ENCODE measurements around the gene IL16.
"Not testable (repeated sequence)": the region's sequence is repeated elsewhere in the genome, so short reads cannot be mapped to it uniquely, and the experiment has no call there.

IL16 gene

DNA sequence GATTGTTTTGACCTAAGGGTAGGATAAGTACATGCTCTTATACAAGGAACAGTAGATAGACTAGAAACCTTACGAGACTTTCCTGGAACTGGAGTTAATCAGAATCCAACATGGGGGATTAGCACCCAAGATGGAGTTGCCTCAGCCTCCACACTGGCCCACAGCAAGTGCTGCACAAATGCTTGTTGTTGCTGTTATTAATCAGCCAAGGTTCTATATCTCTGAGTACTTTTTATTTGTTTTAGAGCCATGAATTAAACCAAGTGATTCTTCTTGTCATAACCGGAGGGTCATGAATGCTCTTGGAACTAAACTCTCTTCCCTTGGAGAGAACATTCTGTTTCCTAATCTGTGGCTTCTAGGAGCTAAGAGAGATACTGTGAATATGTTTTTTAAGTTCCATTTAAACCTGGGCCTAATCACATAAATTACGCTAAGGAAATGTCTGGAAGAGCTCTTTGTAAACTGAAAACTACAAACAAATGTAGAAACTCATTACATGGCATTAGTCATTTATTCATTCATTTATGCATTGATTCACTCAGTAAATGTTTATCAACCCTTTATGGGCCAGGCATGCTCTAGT is 5.7 kb upstream of the IL16 start:
- H3K9me3 ChIP-seq (ENCODE audit: insufficient read depth, low read depth, low read length): no peaks in the 10 kb centered on the region
- H3K27ac ChIP-seq (ENCODE audit: low read depth, low read length): no peak overlapping the region
- H3K36me3 ChIP-seq (ENCODE audit: insufficient read depth, low read length): no peaks in the 10 kb centered on the region
- H3K9ac ChIP-seq (ENCODE audit: low read depth, low read length): no peak overlapping the region
- 100% methylated on average over 3 of the region's 3 CpGs for WGBS
- H3K27me3 ChIP-seq (ENCODE audit: insufficient read depth, low read length): no peaks in the 10 kb centered on the region
- H3K4me1 ChIP-seq (ENCODE audit: insufficient read depth, low read length): no peaks in the 10 kb centered on the region
- no peak overlapping the region for H3K4me3 ChIP-seq (ENCODE audit: low read length)

DNA sequence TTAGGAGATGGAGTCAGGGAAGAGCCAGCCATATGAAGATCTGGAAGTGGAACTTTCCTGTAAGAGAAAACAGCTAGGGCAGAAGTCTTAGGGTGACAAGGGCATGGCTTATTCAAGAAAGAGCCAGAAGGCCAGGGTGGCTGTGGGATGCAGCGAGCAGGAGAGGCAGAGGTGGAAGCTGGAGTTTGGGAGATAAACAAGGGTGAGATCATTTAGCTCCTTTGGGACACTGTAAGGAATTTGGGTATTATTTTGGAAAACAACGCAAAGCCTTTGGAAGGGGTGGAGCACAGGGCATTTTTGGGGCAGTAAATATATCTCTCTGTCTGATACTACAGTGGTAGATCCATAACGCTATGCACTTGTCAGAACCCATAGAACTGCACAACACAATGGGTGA is 5.0 kb upstream of the IL16 start:
- Histone ChIP-seq H3K4me3 (ENCODE audit: low read length) (no peak overlapping the region), H3K36me3 (ENCODE audit: insufficient read depth, low read length) (no peaks in the 10 kb centered on the region), H3K9ac (ENCODE audit: low read depth, low read length) (no peak overlapping the region), H3K27ac (ENCODE audit: low read depth, low read length) (no peak overlapping the region), H3K4me1 (ENCODE audit: insufficient read depth, low read length) (no peaks in the 10 kb centered on the region), H3K9me3 (ENCODE audit: insufficient read depth, low read depth, low read length) (no peaks in the 10 kb centered on the region), H3K27me3 (ENCODE audit: insufficient read depth, low read length) (no peaks in the 10 kb centered on the region)
- 96% methylated on average over 3 of the region's 3 CpGs for WGBS

DNA sequence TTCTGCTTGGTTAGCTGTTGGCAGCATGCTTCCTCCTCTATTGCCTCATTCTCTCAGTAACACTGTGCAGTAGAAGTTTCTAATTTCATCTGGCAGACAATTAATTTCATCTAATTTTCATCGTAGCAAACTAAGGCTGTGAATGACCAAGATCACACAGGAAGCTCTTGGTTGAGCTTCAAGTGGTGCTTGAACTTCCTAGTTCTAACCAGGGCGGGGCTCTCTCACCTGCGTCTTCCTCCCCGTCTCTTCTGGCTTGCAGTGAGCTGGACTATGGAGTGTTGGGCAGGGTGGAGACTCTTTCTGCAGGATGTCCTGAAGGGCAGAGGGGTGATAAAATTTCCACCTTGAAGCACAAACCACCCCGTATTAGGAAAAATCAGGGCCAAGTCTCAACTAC is 2.0 kb upstream of the IL16 start:
- no peak overlapping the region for H3K27ac ChIP-seq (ENCODE audit: low read depth, low read length)
- no peaks in the 10 kb centered on the region for H3K36me3 ChIP-seq (ENCODE audit: insufficient read depth, low read length)
- H3K4me3 ChIP-seq (ENCODE audit: low read length): no peak overlapping the region
- H3K27me3 ChIP-seq (ENCODE audit: insufficient read depth, low read length): no peaks in the 10 kb centered on the region
- no peaks in the 10 kb centered on the region for H3K9me3 ChIP-seq (ENCODE audit: insufficient read depth, low read depth, low read length)
- no peak overlapping the region for H3K9ac ChIP-seq (ENCODE audit: low read depth, low read length)
- WGBS: 97% methylated on average over 5 of the region's 5 CpGs
- no peaks in the 10 kb centered on the region for H3K4me1 ChIP-seq (ENCODE audit: insufficient read depth, low read length)

- H3K27me3 ChIP-seq (ENCODE audit: insufficient read depth, low read length): no peaks in the 10 kb centered on the region
- no peak overlapping the region for H3K27ac ChIP-seq (ENCODE audit: low read depth, low read length)
- 76% methylated on average over 8 of the region's 8 CpGs for WGBS
- no peak overlapping the region for H3K4me3 ChIP-seq (ENCODE audit: low read length)
- no peaks in the 10 kb centered on the region for H3K9me3 ChIP-seq (ENCODE audit: insufficient read depth, low read depth, low read length)
- no peaks in the 10 kb centered on the region for H3K36me3 ChIP-seq (ENCODE audit: insufficient read depth, low read length)
- H3K9ac ChIP-seq (ENCODE audit: low read depth, low read length): no peak overlapping the region
- H3K4me1 ChIP-seq (ENCODE audit: insufficient read depth, low read length): no peaks in the 10 kb centered on the region
These were observed 1.3 kb upstream of the IL16 start for GRCh38 chr15:81195339-81195864.

- Histone ChIP-seq H3K36me3 (ENCODE audit: insufficient read depth, low read length) (no peaks in the 10 kb centered on the region), H3K27ac (ENCODE audit: low read depth, low read length) (no peak overlapping the region), H3K9me3 (ENCODE audit: insufficient read depth, low read depth, low read length) (no peaks in the 10 kb centered on the region), H3K4me3 (ENCODE audit: low read length) (no peak overlapping the region), H3K9ac (ENCODE audit: low read depth, low read length) (no peak overlapping the region), H3K27me3 (ENCODE audit: insufficient read depth, low read length) (no peaks in the 10 kb centered on the region), H3K4me1 (ENCODE audit: insufficient read depth, low read length) (no peaks in the 10 kb centered on the region)
- WGBS: 88% methylated on average over 7 of the region's 7 CpGs
These were observed 564 bp downstream of the IL16 start for GRCh38 chr15:81197255-81197630.

GRCh38 chr15:81197688-81198281 is 1.1 kb downstream of the IL16 start:
- no peaks in the 10 kb centered on the region for H3K4me1 ChIP-seq (ENCODE audit: insufficient read depth, low read length)
- WGBS: 84% methylated on average over 7 of the region's 7 CpGs
- no peaks in the 10 kb centered on the region for H3K36me3 ChIP-seq (ENCODE audit: insufficient read depth, low read length)
- H3K9ac ChIP-seq (ENCODE audit: low read depth, low read length): no peak overlapping the region
- H3K9me3 ChIP-seq (ENCODE audit: insufficient read depth, low read depth, low read length): no peaks in the 10 kb centered on the region
- H3K27me3 ChIP-seq (ENCODE audit: insufficient read depth, low read length): no peaks in the 10 kb centered on the region
- H3K27ac ChIP-seq (ENCODE audit: low read depth, low read length): no peak overlapping the region
- H3K4me3 ChIP-seq (ENCODE audit: low read length): no peak overlapping the region

DNA sequence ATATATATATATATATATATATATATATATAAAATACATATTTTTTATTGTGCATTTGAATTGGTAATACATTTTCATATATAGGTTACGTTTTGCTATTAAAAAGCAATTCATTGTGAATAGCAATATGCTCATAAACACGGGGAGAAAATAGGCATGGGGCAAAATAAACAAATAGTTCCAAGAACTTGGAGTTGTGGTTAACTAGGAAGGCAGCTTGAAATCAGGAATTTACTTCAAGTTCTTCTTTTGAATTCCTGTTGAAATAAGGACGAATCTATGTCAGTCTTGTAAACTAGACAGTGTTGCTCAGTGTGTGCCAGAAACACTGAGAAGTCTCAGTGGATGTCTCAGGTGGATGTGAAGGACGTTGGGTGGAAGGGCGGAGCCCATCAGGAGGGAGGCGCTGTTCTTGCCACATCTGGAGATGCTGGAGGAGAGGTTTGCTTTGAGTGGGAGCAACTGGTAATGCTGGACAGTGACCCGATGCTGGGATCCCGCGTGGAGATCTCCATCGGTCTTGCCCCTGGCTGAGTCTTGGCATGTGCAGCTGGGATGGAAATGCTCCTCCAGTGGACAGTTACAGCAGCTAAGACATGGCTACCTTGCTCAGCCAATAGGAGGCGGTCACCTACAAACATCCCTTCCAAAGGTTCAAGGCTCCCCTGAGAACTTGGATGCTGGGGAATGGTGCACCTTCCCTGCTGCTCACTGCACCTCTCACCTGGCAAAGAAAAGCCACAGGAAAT is 2.5 kb downstream of the IL16 start:
- H3K27ac ChIP-seq (ENCODE audit: low read depth, low read length): no peak overlapping the region
- no peak overlapping the region for H3K9ac ChIP-seq (ENCODE audit: low read depth, low read length)
- no peaks in the 10 kb centered on the region for H3K36me3 ChIP-seq (ENCODE audit: insufficient read depth, low read length)
- no peaks in the 10 kb centered on the region for H3K9me3 ChIP-seq (ENCODE audit: insufficient read depth, low read depth, low read length)
- no peak overlapping the region for H3K4me3 ChIP-seq (ENCODE audit: low read length)
- 85% methylated on average over 10 of the region's 11 CpGs for WGBS
- no peaks in the 10 kb centered on the region for H3K4me1 ChIP-seq (ENCODE audit: insufficient read depth, low read length)
- H3K27me3 ChIP-seq (ENCODE audit: insufficient read depth, low read length): no peaks in the 10 kb centered on the region

GRCh38 chr15:81206018-81206417 is 9.3 kb downstream of the IL16 start:
- H3K27ac ChIP-seq (ENCODE audit: low read depth, low read length): no peak overlapping the region
- no peak overlapping the region for H3K9ac ChIP-seq (ENCODE audit: low read depth, low read length)
- H3K4me1 ChIP-seq (ENCODE audit: insufficient read depth, low read length): no peaks in the 10 kb centered on the region
- 0 out of 2 replicates have a peak, but pooled peaks cover 4% of the 10 kb centered on the region for H3K9me3 ChIP-seq (ENCODE audit: insufficient read depth, low read depth, low read length)
- 91% methylated on average over 3 of the region's 3 CpGs for WGBS
- no peaks in the 10 kb centered on the region for H3K36me3 ChIP-seq (ENCODE audit: insufficient read depth, low read length)
- no peak overlapping the region for H3K4me3 ChIP-seq (ENCODE audit: low read length)
- no peaks in the 10 kb centered on the region for H3K27me3 ChIP-seq (ENCODE audit: insufficient read depth, low read length)

- not testable (repeated sequence) for H3K27ac ChIP-seq (ENCODE audit: low read depth, low read length); H3K9me3 ChIP-seq (ENCODE audit: insufficient read depth, low read depth, low read length); H3K27me3 ChIP-seq (ENCODE audit: insufficient read depth, low read length); H3K36me3 ChIP-seq (ENCODE audit: insufficient read depth, low read length); H3K9ac ChIP-seq (ENCODE audit: low read depth, low read length); H3K4me1 ChIP-seq (ENCODE audit: insufficient read depth, low read length); H3K4me3 ChIP-seq (ENCODE audit: low read length)
- 86% methylated on average over 1 of the region's 1 CpG for WGBS
These were observed 11.3 kb downstream of the IL16 start for GRCh38 chr15:81207987-81208386.

- H3K36me3 ChIP-seq (ENCODE audit: insufficient read depth, low read length): no peaks in the 10 kb centered on the region
- no peak overlapping the region for H3K9ac ChIP-seq (ENCODE audit: low read depth, low read length)
- H3K4me1 ChIP-seq (ENCODE audit: insufficient read depth, low read length): no peaks in the 10 kb centered on the region
- H3K4me3 ChIP-seq (ENCODE audit: low read length): no peak overlapping the region
- H3K27ac ChIP-seq (ENCODE audit: low read depth, low read length): no peak overlapping the region
- H3K9me3 ChIP-seq (ENCODE audit: insufficient read depth, low read depth, low read length): peaks cover 4% of the 10 kb centered on the region; the same call in 1 of the 2 replicates
- H3K27me3 ChIP-seq (ENCODE audit: insufficient read depth, low read length): no peaks in the 10 kb centered on the region
- WGBS: 86% methylated on average over 5 of the region's 5 CpGs
These were observed 13.0 kb downstream of the IL16 start for GRCh38 chr15:81209635-81210034.

GRCh38 chr15:81211376-81211775 is 14.7 kb downstream of the IL16 start:
- Histone ChIP-seq H3K9me3 (ENCODE audit: insufficient read depth, low read depth, low read length) (peaks cover 7% of the 10 kb centered on the region; the same call in 1 of the 2 replicates), H3K36me3 (ENCODE audit: insufficient read depth, low read length) (no peaks in the 10 kb centered on the region), H3K9ac (ENCODE audit: low read depth, low read length) (no peak overlapping the region), H3K27me3 (ENCODE audit: insufficient read depth, low read length) (no peaks in the 10 kb centered on the region), H3K4me3 (ENCODE audit: low read length) (no peak overlapping the region), H3K4me1 (ENCODE audit: insufficient read depth, low read length) (no peaks in the 10 kb centered on the region), H3K27ac (ENCODE audit: low read depth, low read length) (no peak overlapping the region)
- WGBS: 90% methylated on average over 4 of the region's 4 CpGs

Measured in HUES64 (cell line).